HFFc6 (cell line): ENCODE results near the gene ANKRD2. TPM values are rescaled to one million over a fixed set of nuclear protein-coding genes. Genes with fewer than 3 reads are reported as not detected.

Experiments
- DNase-seq: peaks from one replicate; pipeline ENCODE4 v3.0.0-alpha.2; 2018
- H3K27ac Mint-ChIP-seq: 2 replicates; pipeline ENCODE4 v1.8.0; 2020; ENCODE audit warnings: mild to moderate bottlenecking, mixed read lengths
- H3K27me3 Mint-ChIP-seq: 2 replicates; pipeline ENCODE4 v1.8.0; 2021; ENCODE audit warnings: mild to moderate bottlenecking, moderate library complexity, mixed read lengths; ENCODE audit not compliant: insufficient read depth
- H3K36me3 Mint-ChIP-seq: 2 replicates; pipeline ENCODE4 v1.8.0; 2021; ENCODE audit warnings: low read depth, mixed read lengths
- H3K4me1 Mint-ChIP-seq: 2 replicates; pipeline ENCODE4 v1.8.0; 2020; ENCODE audit warnings: low read depth, mixed read lengths
- H3K4me3 Mint-ChIP-seq: 2 replicates; pipeline ENCODE4 v1.8.0; 2020; ENCODE audit warnings: mild to moderate bottlenecking, moderate library complexity, mixed read lengths
- H3K9me3 Mint-ChIP-seq: 2 replicates; pipeline ENCODE4 v1.8.0; 2020; ENCODE audit warnings: mild to moderate bottlenecking, mixed read lengths
- CTCF ChIP-seq: fragments of 200-600 bp; sonication (generic); IDR thresholded peaks from 2 replicates; pipeline ENCODE4 v1.5.0; 2021; ENCODE audit warnings: antibody characterized with exemption, mild to moderate bottlenecking
- total RNA-seq, 6 experiments: library from RNA; stranded (reverse); fragmentation: NEBNext Ultra II Directional; extraction: Animal tissue kit (Norgen Biotek cat#: 25700); gene quantifications; 2 replicates in 1 of 6; 3 replicates in 5 of 6; pipeline ENCODE4 v1.2.3, GENCODE V29; 2021

Gene ANKRD2
- total RNA-seq, 6 experiments from 2014 or later: 0.31 to 7.7 (median 6.5) TPM

GRCh38 chr10:97612386-97612785 is 39.8 kb downstream of the ANKRD2 start:
- no peaks in the 10 kb centered on the region for H3K9me3 Mint-ChIP-seq
- peak; percentile 74 for DNase-seq
- H3K27me3 Mint-ChIP-seq: no peaks in the 10 kb centered on the region
- H3K36me3 Mint-ChIP-seq: no peaks in the 10 kb centered on the region
- H3K27ac Mint-ChIP-seq: no peak overlapping the region
- peak; percentile 78 for TF ChIP-seq CTCF
- H3K4me3 Mint-ChIP-seq: no peak overlapping the region
- no peaks in the 10 kb centered on the region for H3K4me1 Mint-ChIP-seq

DNA sequence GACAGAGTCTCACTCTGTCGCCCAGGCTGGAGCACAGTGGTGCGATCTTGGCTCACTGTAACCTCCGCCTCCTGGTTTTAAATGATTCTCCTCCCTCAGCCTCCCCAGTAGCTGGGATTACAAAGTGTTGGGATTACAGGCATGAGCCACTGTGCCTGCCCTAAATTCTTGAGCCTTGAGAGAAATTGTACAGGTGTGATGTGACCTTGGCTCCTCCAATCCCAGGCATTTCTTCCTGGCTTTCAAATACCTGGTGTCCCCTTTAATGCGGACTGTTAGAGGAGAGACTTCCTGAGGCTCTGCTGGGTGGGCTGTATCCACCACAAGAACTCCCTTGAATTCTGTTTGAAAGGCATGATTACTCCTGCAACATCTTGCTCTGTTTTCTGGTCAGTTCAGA is 45.7 kb downstream of the ANKRD2 start:
- Mint-ChIP-seq H3K27me3 (no peaks in the 10 kb centered on the region), H3K4me1 (no peaks in the 10 kb centered on the region), H3K9me3 (no peaks in the 10 kb centered on the region), H3K4me3 (no peak overlapping the region), H3K36me3 (no peaks in the 10 kb centered on the region), H3K27ac (no peak overlapping the region)
- no peak for TF ChIP-seq CTCF
- DNase-seq: no peak

- DNase-seq: no peak
- no peak overlapping the region for H3K4me3 Mint-ChIP-seq
- no peaks in the 10 kb centered on the region for H3K9me3 Mint-ChIP-seq
- H3K36me3 Mint-ChIP-seq: no peaks in the 10 kb centered on the region
- no peaks in the 10 kb centered on the region for H3K4me1 Mint-ChIP-seq
- TF ChIP-seq CTCF: no peak
- H3K27ac Mint-ChIP-seq: no peak overlapping the region
- no peaks in the 10 kb centered on the region for H3K27me3 Mint-ChIP-seq
Measured at GRCh38 chr10:97618733-97619132, 46.2 kb downstream of the ANKRD2 start.

DNA sequence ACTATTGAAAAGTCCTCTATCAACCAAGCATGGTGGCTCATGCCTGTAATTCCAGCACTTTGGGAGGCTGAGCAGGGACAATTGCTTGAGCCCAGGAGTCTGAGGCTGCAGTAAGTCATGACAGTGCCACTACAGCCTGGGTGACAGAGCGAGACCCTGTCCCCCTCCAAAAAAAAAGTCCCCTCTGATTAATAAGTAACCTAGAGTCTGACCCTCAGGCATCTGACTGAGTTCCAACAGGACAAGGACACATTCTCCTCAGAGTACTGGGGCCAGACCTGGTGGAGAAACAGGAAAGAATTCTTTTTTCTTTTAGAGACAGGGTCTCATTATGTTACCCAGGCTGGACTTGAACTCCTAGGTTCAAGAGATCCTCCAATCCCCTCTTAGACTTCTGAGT is 50.7 kb downstream of the ANKRD2 start:
- no peak for TF ChIP-seq CTCF
- no peak overlapping the region for H3K27ac Mint-ChIP-seq
- H3K9me3 Mint-ChIP-seq: no peaks in the 10 kb centered on the region
- no peaks in the 10 kb centered on the region for H3K27me3 Mint-ChIP-seq
- H3K36me3 Mint-ChIP-seq: no peaks in the 10 kb centered on the region
- no peak for DNase-seq
- H3K4me3 Mint-ChIP-seq: no peak overlapping the region
- H3K4me1 Mint-ChIP-seq: no peaks in the 10 kb centered on the region

DNA sequence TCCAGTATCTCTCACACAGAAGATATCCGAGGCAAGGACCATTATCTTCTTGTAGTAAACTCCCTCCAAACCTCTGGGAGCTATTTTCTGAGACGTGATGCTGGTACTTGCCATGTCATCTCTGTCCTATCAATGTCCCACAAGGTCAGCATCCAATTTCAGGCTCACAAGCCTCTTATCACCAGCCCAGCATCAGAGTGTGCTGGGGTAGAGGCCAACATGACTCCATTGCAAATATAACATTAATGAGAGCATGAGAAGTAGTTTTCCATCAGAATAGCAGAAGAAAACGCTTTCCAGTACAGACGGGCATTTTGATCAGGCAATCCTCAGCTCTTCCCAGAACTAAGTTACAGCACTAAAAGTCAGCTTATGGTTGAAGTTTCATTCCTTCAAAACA is 55.2 kb downstream of the ANKRD2 start:
- H3K4me3 Mint-ChIP-seq: no peak overlapping the region
- no peaks in the 10 kb centered on the region for H3K36me3 Mint-ChIP-seq
- H3K9me3 Mint-ChIP-seq: no peaks in the 10 kb centered on the region
- no peak for TF ChIP-seq CTCF
- no peak overlapping the region for H3K27ac Mint-ChIP-seq
- DNase-seq: no peak
- H3K4me1 Mint-ChIP-seq: peaks cover 12% of the 10 kb centered on the region
- no peaks in the 10 kb centered on the region for H3K27me3 Mint-ChIP-seq

GRCh38 chr10:97628228-97628627 is 55.6 kb downstream of the ANKRD2 start:
- no peak for TF ChIP-seq CTCF
- Mint-ChIP-seq H3K9me3 (no peaks in the 10 kb centered on the region), H3K36me3 (no peaks in the 10 kb centered on the region), H3K27ac (no peak overlapping the region), H3K4me1 (peaks cover 17% of the 10 kb centered on the region), H3K4me3 (no peak overlapping the region), H3K27me3 (no peaks in the 10 kb centered on the region)
- no peak for DNase-seq
